ENCODE results near the gene PCBP1.

DNA sequence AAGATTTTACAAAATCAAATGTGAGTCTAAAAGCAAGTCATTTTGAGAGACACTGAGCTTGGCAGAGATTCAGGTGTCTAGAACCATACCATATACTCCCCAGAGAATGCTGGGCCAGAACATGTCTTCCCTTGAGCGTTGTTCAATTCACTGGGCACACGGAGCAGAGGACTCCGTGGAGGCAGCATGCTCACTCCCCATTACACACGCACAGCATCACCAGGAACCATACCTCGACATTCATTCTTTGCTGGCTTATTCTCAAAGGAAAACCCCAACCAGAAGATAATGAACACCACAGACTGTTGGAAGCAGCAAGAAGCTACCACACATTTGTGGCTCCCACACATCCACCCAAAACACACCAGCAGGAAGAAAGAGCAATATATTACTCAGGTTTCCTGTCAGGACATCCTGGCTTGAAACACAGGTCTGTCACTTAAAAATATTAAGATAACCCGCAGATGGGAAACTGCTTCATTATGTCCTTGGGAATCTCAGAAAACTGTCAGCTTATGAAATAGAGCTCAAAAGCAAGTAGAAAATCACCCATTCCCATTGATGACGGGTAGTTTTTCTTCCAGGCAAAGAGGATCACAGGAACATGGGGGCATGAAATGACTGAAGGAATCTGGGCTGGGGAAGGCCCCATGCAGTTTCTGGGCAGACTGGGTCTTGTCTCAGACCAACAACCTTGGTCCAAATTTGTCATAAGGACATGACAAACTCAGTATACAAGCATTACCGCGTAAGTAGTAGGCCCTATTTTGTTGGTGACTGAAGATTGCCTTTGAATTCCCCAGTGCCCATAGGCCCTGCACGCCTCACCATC lies 46.4 kb downstream of the PCBP1 start:
- TF ChIP-seq HLTF (IDR thresholded peaks at IDR 0.05) (no peak), HOXB6 (CRISPR knock-in tag; IDR thresholded peaks at IDR 0.05; ENCODE audit: borderline replicate concordance) (no peak), POLR3G (IDR thresholded peaks at IDR 0.05; ENCODE audit: extremely low read depth, insufficient read length, insufficient replicate concordance) (no peak), SMARCE1 (IDR thresholded peaks at IDR 0.05) (no peak), FOXM1 (IDR thresholded peaks at IDR 0.05; ENCODE audit: low read depth) (no peak), FOXM1 (CRISPR knock-in tag; IDR thresholded peaks at IDR 0.05; ENCODE audit: low read depth) (no peak), BMI1 (IDR thresholded peaks at IDR 0.05; ENCODE audit: low read length) (no peak), RNF2 (IDR thresholded peaks at IDR 0.05) (no peak), NFXL1 (CRISPR knock-in tag; IDR thresholded peaks at IDR 0.05) (no peak)
- TF ChIP-seq, protein P1, sequence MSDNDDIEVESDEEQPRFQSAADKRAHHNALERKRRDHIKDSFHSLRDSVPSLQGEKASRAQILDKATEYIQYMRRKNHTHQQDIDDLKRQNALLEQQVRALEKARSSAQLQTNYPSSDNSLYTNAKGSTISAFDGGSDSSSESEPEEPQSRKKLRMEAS (CRISPR knock-in tag; IDR thresholded peaks at IDR 0.05) = no peak
- TF ChIP-seq, protein P2, sequence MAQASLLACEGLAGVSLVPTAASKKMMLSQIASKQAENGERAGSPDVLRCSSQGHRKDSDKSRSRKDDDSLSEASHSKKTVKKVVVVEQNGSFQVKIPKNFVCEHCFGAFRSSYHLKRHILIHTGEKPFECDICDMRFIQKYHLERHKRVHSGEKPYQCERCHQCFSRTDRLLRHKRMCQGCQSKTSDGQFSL (CRISPR knock-in tag; IDR thresholded peaks at IDR 0.05) = no peak
- TF ChIP-seq, protein P2 (tag; IDR thresholded peaks at IDR 0.05) = no peak; a peak in 1 of 4 replicates
- TF ChIP-seq, protein P3, sequence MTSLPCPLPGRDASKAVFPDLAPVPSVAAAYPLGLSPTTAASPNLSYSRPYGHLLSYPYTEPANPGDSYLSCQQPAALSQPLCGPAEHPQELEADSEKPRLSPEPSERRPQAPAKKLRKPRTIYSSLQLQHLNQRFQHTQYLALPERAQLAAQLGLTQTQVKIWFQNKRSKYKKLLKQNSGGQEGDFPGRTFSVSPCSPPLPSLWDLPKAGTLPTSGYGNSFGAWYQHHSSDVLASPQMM (CRISPR knock-in tag; IDR thresholded peaks at IDR 0.05) = no peak
- TF ChIP-seq, protein P4, sequence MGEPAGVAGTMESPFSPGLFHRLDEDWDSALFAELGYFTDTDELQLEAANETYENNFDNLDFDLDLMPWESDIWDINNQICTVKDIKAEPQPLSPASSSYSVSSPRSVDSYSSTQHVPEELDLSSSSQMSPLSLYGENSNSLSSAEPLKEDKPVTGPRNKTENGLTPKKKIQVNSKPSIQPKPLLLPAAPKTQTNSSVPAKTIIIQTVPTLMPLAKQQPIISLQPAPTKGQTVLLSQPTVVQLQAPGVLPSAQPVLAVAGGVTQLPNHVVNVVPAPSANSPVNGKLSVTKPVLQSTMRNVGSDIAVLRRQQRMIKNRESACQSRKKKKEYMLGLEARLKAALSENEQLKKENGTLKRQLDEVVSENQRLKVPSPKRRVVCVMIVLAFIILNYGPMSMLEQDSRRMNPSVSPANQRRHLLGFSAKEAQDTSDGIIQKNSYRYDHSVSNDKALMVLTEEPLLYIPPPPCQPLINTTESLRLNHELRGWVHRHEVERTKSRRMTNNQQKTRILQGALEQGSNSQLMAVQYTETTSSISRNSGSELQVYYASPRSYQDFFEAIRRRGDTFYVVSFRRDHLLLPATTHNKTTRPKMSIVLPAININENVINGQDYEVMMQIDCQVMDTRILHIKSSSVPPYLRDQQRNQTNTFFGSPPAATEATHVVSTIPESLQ (CRISPR knock-in tag; IDR thresholded peaks at IDR 0.05) = no peak

Measured in K562 (cell line).